KMS-11 (cell line): Measurements from ENCODE around the gene S1PR1.
"Not testable (repeated sequence)": the region's sequence is repeated elsewhere in the genome, so short reads cannot be mapped to it uniquely, and the experiment has no call there.

Source experiments
- H2AFZ ChIP-seq: fragments of 200-600 bp; sonication (generic); 2 replicates; pipeline ENCODE4 v1.6.1; 2016; ENCODE audit warnings: antibody characterized with exemption, mixed run types, low read depth
- H3K27ac ChIP-seq: fragments of 200-600 bp; sonication (generic); 2 replicates; pipeline ENCODE4 v1.6.1; 2016; ENCODE audit warnings: mild to moderate bottlenecking, mixed run types
- H3K27me3 ChIP-seq: fragments of 200-600 bp; sonication (generic); 2 replicates; pipeline ENCODE4 v1.6.1; 2017; ENCODE audit warnings: mild to moderate bottlenecking, low read depth, mixed run types, moderate library complexity; ENCODE audit not compliant: insufficient read depth
- H3K36me3 ChIP-seq: fragments of 200-600 bp; sonication (generic); 2 replicates; pipeline ENCODE4 v1.6.1; 2017; ENCODE audit warnings: mild to moderate bottlenecking, mixed run types; ENCODE audit not compliant: insufficient read depth
- H3K4me1 ChIP-seq: fragments of 200-600 bp; sonication (generic); 2 replicates; pipeline ENCODE4 v1.6.1; 2016; ENCODE audit warnings: mild to moderate bottlenecking, low read depth, mixed run types; ENCODE audit not compliant: poor library complexity, severe bottlenecking
- H3K4me2 ChIP-seq: fragments of 200-600 bp; sonication (generic); 2 replicates; pipeline ENCODE4 v1.7.0; 2016; ENCODE audit warnings: mild to moderate bottlenecking, mixed run types
- H3K4me3 ChIP-seq: fragments of 200-600 bp; sonication (generic); IDR thresholded peaks from 2 replicates; pipeline ENCODE4 v1.6.1; 2017; ENCODE audit warnings: low read depth, low read length, mixed read lengths; ENCODE audit not compliant: insufficient read depth
- H3K79me2 ChIP-seq: fragments of 200-600 bp; sonication (generic); 2 replicates; pipeline ENCODE4 v1.6.1; 2016; ENCODE audit warnings: low read depth, mixed run types; ENCODE audit not compliant: insufficient read depth
- H3K9ac ChIP-seq: fragments of 200-600 bp; sonication (generic); 2 replicates; pipeline ENCODE4 v1.6.1; 2016; ENCODE audit warnings: mild to moderate bottlenecking, mixed run types
- H4K20me1 ChIP-seq: fragments of 200-600 bp; sonication (generic); 2 replicates; pipeline ENCODE4 v1.6.1; 2016; ENCODE audit warnings: mild to moderate bottlenecking, mixed run types; ENCODE audit not compliant: insufficient read depth
- TF ChIP-seq, protein P1 (sequence below): fragments of 200-600 bp; sonication (generic); conservative IDR thresholded peaks from 2 replicates; pipeline ENCODE4 v1.6.1; 2017; ENCODE audit warnings: low read depth, mild to moderate bottlenecking, antibody characterized with exemption, low read length, moderate library complexity, mixed read lengths

S1PR1 gene

DNA sequence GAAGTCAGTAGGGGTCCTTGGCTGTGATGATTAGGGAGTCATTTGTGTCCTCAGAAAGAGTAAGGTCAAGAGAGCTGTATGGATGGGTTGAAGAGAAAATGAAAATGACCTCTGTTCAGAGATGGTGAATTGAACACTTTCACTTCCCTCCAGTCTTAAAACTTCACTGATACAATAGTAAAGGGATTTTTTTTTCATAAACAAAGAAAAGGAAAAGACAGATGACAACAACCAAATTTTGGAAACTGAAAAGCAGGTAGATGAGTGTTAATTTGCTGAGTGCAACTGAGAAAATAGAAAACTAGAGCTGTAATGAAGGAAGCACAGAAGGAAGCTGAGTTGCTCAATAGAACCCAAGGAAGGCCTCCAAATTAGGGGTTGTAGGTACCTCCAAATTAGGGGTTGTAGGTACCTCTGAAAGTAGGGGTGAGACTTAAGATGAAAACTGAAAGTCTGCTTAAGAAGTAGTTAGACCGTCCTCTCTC lies 14.8 kb upstream of the S1PR1 start:
- Histone ChIP-seq H3K79me2 (no peaks in the 10 kb centered on the region), H3K27me3 (no peaks in the 10 kb centered on the region), H3K9ac (no peak overlapping the region), H3K4me2 (no peak overlapping the region), H3K4me3 (no peak overlapping the region), H3K27ac (no peak overlapping the region), H3K36me3 (no peaks in the 10 kb centered on the region), H4K20me1 (no peaks in the 10 kb centered on the region), H2AFZ (no peak overlapping the region), H3K4me1 (no peaks in the 10 kb centered on the region)
- TF ChIP-seq, protein P1, sequence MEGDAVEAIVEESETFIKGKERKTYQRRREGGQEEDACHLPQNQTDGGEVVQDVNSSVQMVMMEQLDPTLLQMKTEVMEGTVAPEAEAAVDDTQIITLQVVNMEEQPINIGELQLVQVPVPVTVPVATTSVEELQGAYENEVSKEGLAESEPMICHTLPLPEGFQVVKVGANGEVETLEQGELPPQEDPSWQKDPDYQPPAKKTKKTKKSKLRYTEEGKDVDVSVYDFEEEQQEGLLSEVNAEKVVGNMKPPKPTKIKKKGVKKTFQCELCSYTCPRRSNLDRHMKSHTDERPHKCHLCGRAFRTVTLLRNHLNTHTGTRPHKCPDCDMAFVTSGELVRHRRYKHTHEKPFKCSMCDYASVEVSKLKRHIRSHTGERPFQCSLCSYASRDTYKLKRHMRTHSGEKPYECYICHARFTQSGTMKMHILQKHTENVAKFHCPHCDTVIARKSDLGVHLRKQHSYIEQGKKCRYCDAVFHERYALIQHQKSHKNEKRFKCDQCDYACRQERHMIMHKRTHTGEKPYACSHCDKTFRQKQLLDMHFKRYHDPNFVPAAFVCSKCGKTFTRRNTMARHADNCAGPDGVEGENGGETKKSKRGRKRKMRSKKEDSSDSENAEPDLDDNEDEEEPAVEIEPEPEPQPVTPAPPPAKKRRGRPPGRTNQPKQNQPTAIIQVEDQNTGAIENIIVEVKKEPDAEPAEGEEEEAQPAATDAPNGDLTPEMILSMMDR, result no peak

DNA sequence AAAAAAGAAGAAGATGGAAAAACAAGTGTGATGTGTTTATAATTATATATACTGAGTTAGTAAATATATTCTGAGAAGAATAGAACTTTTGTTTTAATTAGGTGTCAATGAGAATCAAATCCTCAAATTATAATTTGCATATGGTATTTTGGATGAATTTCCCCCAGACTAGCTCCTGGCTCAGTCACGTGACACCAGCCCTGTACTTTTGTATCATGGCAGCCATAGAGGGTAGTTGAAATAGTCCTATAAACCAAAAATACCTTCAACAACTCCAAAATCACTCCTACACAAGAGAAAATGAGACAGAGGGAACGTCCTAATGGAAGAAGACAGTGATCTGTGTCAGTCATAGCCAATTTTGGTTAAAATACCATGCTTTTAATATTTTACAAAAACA lies 9.0 kb upstream of the S1PR1 start:
- no peaks in the 10 kb centered on the region for H3K4me1 ChIP-seq
- H3K27ac ChIP-seq, result no peak overlapping the region
- no peak overlapping the region for H3K9ac ChIP-seq
- TF ChIP-seq, protein P1, result no peak
- no peaks in the 10 kb centered on the region for H3K79me2 ChIP-seq
- H4K20me1 ChIP-seq, result no peaks in the 10 kb centered on the region
- H3K4me3 ChIP-seq, result no peak overlapping the region
- no peaks in the 10 kb centered on the region for H3K36me3 ChIP-seq
- H3K27me3 ChIP-seq, result no peaks in the 10 kb centered on the region
- no peak overlapping the region for H3K4me2 ChIP-seq
- no peak overlapping the region for H2AFZ ChIP-seq

DNA sequence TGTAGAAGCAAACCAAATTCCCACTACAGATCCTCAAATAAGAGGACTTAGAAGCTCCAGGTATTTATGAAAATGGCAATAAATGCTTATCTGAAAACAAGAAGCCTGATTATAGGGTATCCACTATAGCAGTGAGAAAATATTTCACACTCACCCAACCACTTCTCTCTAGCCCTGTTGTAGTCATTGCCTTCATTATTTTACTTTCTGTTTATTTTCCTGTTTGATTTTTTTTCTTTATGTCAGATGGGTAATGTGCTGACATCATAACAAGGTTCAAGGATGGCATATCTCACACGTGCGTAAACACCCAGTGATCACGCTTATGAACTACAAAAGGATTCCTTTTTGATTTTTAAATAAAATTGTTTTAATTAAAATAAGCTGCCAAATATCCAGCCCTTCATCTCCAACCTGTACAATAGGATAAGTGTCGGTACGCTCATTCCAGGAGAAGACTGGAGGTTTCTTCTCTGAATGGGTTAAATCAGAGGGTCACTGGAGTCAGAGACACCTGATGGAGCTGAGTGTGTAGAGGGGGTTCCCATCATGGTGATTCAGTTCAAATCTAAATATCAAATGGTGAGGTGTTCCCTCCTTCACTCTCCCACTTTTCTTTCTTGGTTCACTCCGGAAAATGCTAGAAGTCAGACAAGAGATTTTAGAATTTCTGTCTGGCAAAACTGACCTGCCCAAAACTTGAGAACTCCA lies 8.2 kb upstream of the S1PR1 start:
- Histone ChIP-seq H2AFZ (no peak overlapping the region), H3K4me1 (no peaks in the 10 kb centered on the region), H3K9ac (no peak overlapping the region), H3K27me3 (no peaks in the 10 kb centered on the region), H3K4me2 (no peak overlapping the region), H3K4me3 (no peak overlapping the region), H3K27ac (no peak overlapping the region), H3K79me2 (no peaks in the 10 kb centered on the region), H3K36me3 (no peaks in the 10 kb centered on the region), H4K20me1 (no peaks in the 10 kb centered on the region)
- TF ChIP-seq, protein P1, result no peak

DNA sequence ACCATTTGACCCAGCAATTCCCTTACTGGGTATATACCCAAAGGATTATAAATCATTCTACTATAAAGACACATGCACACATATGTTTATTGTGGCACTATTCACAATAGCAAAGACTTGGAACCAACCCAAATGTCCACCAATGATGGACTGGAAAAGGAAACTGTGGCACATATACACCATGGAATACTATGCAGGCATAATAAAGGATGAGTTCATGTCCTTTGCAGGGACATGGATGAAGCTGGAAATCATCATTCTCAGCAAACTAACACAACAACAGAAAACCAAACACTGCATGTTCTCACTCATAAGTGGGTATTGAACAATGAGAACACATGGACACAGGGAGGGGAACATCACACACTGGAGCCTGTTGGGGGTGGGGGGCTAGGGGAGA lies 4.6 kb upstream of the S1PR1 start:
- not testable (repeated sequence) for H3K4me1 ChIP-seq, H3K36me3 ChIP-seq, H3K4me3 ChIP-seq, H3K4me2 ChIP-seq, H2AFZ ChIP-seq, H3K79me2 ChIP-seq, H3K27me3 ChIP-seq, H3K9ac ChIP-seq, H4K20me1 ChIP-seq, H3K27ac ChIP-seq

DNA sequence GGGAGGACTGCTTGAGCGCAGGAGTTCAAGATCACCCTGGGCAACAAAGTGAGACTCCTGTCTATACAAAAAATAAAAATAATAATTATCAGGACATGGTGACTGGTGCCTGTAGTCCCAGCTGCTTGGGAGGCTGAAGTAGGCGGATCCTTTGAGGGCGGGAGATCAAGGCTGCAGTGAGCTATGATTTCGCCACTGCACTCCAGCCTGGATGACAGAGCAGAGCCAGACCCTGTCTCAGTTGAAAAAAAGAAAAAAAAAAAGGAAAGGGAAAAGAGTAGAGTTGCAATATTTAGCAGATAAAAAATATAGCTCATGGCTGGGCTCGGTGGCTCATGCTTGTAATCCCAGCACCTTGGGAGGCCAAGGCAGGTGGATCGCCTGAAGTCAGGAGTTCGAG lies 3.3 kb upstream of the S1PR1 start:
- Histone ChIP-seq H3K36me3 (no peaks in the 10 kb centered on the region), H3K4me1 (peaks cover 9% of the 10 kb centered on the region), H3K9ac (no peak overlapping the region), H2AFZ (no peak overlapping the region), H4K20me1 (no peaks in the 10 kb centered on the region), H3K27me3 (peaks cover 10% of the 10 kb centered on the region), H3K79me2 (no peaks in the 10 kb centered on the region), H3K4me3 (no peak overlapping the region), H3K4me2 (no peak overlapping the region), H3K27ac (no peak overlapping the region)
- TF ChIP-seq, protein P1, result no peak
